NCI-H1105 treated with DMSO at 0.1 percent for 48 hours (cell line): ENCODE measurements around the gene FKBP7.
"Not testable (repeated sequence)": the region's sequence is repeated elsewhere in the genome, so short reads cannot be mapped to it uniquely, and the experiment has no call there.

Experiments
- DNase-seq: peaks from one replicate; lab custom pipeline; 2025; lab: John Stamatoyannopoulos, UW

FKBP7 gene

GRCh38 chr2:178485356-178485755, 7.0 kb upstream of the FKBP7 start:
- no peak for DNase-seq

GRCh38 chr2:178484245-178485041, 6.0 kb upstream of the FKBP7 start:
- DNase-seq = peak; percentile 69

GRCh38 chr2:178482437-178482836, 4.0 kb upstream of the FKBP7 start:
- no peak for DNase-seq

- peak; percentile 88 for DNase-seq
These were observed 2.1 kb upstream of the FKBP7 start, which contains the start of gene PLEKHA3 for GRCh38 chr2:178480227-178481181. Gene PLEKHA3, plus strand, starts transcription at chr2:178480457. Its CDS starts 413 bp downstream, at chr2:178480870.

GRCh38 chr2:178479758-178480226, 1.4 kb upstream of the FKBP7 start:
- no peak for DNase-seq

GRCh38 chr2:178479275-178479616, 846 bp upstream of the FKBP7 start:
- DNase-seq = no peak

GRCh38 chr2:178478130-178478438, 316 bp downstream of the FKBP7 start:
- peak; percentile 49 for DNase-seq

- peak; percentile 19 for DNase-seq
These were observed 814 bp downstream of the FKBP7 start for GRCh38 chr2:178477443-178478129.

- DNase-seq = no peak
These were observed 1.9 kb downstream of the FKBP7 start for GRCh38 chr2:178476477-178476876.

- DNase-seq = no peak
These were observed 3.8 kb downstream of the FKBP7 start for GRCh38 chr2:178474560-178474959.

- no peak for DNase-seq
These were observed 4.5 kb downstream of the FKBP7 start for GRCh38 chr2:178473931-178474330.

GRCh38 chr2:178473373-178473772, 5.0 kb downstream of the FKBP7 start:
- no peak for DNase-seq

GRCh38 chr2:178471313-178471712, 7.1 kb downstream of the FKBP7 start:
- DNase-seq = not testable (repeated sequence)

GRCh38 chr2:178469219-178469849, 9.1 kb downstream of the FKBP7 start:
- no peak for DNase-seq

- no peak for DNase-seq
These were observed 21.0 kb downstream of the FKBP7 start for GRCh38 chr2:178457390-178457886.

- no peak for DNase-seq
These were observed 22.5 kb downstream of the FKBP7 start for GRCh38 chr2:178455947-178456346.

GRCh38 chr2:178452870-178453269, 25.5 kb downstream of the FKBP7 start:
- no peak for DNase-seq

- no peak for DNase-seq
These were observed 26.1 kb downstream of the FKBP7 start for GRCh38 chr2:178452334-178452733.

GRCh38 chr2:178450774-178451525, 27.4 kb downstream of the FKBP7 start, which contains the start of the genes PJVK and PRKRA:
Gene PJVK, plus strand, starts transcription at chr2:178451378. Its CDS starts 2,032 bp downstream, at chr2:178453410.
Gene PRKRA, minus strand, starts transcription at chr2:178451175. Its CDS starts 145 bp downstream, at chr2:178451030.
- peak; percentile 92 for DNase-seq

- DNase-seq = no peak
These were observed 28.0 kb downstream of the FKBP7 start for GRCh38 chr2:178450524-178450773.
